NCI-H2029 (cell line): ENCODE data around the gene CAMK4.

ENCODE experiments used
- DNase-seq: peaks from one replicate; lab custom pipeline; 2025; lab: John Stamatoyannopoulos, UW

Gene CAMK4

GRCh38 chr5:111229221-111229835 is 5.1 kb downstream of the CAMK4 start:
- no peak for DNase-seq

DNA sequence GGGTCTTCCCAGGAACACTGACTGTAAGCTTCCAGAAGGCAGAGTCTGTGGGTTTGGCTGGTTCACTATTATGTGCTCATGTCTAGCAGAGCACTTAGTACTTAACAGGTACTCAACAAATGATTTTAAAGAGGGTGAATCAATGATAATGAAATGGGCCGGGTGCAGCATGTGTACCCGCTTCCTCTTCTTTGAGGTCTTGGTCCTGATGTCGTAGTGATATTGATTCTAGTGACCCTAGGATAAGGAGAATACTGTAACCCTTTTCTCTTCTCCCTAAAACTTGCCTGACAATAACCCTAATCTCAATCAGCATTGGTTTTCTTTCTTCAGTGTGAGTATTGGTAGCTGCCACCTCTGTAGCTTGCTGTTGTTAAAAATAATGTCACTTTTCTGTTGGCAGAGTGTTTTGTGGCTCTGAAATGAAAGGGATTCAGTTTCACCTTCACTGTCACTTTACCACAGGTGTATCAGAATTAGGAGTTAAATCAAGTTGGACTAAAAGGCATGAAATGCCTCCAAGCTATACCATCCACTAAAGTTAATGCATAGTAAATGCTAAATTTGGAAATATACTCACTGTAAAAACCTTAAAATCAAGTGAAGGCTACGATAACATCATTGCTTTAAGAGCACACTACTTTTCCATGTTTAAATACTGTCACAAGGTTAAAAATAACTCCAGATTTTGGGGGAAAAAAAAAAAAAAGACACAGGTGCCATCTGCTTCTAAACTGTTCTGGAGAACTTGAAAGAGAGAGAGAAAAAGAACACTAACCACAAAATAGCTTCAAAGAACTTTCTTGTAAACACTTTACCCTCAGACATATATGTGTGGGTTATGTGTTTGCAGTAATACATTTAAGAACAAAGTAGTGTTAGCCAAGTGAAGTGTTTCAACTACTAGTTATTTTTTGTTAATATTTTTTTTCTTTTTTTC is 6.0 kb downstream of the CAMK4 start:
- no peak for DNase-seq

DNA sequence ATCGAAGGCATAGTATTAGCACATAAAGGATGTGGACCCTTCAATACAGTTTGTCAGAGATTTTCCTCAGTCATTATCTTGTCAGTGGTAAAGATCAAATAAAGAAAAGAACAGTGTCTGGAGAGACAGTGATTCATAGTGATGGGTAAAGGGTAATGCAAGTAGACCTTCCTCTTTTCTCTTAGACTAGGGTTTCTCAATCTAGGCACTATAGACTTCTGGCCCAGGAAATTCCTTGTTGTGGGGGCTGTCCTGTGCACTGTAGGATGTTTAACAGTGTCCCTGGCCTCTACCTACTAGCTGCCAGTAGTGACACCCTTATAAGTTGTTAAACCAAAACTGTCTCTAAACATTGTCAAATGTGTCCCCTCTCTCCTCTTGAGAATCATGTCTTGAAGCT is 6.9 kb downstream of the CAMK4 start:
- no peak for DNase-seq

DNA sequence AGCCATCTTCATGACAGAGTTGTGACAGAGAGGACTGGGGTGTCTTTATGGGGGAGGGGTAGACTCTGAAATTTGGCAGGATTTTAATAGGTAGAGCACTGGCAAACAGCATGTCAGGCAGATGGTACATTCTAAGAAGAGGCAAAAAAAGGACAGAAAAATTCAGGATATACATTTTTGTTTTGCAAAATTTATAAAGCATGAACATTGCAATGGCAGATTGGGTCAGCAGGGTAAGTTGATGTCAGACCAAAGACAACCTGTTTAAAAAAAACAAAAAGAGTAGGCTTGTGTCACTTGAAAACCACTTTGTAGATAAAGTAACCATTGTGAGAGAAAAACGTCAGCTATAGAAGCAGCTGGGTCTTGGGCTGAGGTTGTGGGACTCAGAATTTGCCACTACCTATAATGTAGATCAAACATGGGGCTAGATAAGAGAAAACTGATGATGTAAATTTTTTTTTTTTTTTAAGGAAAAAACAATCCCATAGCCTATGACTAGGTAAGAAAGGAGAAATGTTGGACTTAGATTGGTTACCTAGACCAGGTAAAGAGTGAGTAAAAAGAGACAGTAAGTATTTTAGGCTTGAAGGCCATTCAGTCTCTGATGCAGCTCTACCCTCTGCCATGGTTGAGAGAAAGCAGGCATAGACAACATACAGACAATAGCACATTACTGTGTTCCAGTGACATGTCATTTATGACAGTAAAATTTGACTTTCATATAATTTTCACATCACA is 8.3 kb downstream of the CAMK4 start:
- no peak for DNase-seq

DNA sequence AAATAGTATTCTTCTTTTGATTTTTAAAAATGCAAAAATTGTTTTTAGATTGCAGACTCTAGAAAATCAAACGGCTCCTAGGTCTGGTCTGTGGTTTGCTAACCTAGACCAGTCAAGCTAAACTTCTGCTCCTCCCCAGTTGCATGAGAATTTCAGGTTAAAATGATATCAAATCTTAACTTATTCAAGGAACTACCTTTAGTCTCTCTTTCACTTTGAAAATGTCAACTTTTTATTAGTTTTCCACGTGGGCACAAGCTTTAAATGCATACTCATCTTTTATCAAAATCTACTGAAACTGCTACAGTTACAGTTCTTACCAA is 8.8 kb downstream of the CAMK4 start:
- DNase-seq, result no peak

DNA sequence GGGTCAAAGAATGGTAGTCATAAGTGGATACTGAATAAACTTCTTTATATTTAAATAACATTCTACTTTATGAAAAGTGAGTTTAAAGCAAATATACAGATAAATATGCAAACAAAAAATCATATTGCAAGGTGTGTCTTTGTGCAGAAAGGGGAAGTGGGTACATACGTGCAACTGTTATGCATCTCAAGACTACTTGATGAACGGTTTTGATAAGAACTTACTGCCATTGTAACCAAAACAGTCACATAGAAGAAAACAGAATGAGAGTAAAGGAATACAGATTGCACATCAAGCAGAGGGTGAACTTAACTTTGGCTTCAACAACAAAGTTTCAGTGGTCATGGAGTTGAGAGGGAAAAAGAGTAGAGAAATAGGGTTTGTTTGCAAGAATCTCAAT is 9.9 kb downstream of the CAMK4 start:
- no peak for DNase-seq

- no peak for DNase-seq
These were observed 11.5 kb downstream of the CAMK4 start for GRCh38 chr5:111235635-111236034.

- DNase-seq, result no peak
These were observed 12.2 kb downstream of the CAMK4 start for GRCh38 chr5:111236348-111236747.

GRCh38 chr5:111236995-111237394 is 12.8 kb downstream of the CAMK4 start:
- no peak for DNase-seq

DNA sequence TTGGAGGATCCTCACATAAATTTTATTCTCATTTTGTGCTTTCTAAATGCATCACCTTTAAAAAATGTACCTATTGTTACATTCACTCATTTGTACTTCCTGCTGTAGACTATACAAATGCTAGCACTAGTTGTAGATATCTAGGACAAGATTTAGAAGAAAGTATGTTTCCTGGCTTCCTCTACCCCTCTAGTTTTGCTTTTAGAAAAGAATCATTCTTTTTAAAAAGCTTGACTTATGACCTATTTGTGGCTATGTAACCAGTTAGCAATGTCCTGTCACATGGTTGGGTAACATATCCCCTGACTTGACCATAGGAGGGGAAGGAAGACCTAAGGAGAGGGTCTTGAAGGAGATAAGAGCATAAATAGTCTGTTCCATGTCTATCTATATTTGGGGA is 13.3 kb downstream of the CAMK4 start:
- no peak for DNase-seq

- DNase-seq, result no peak
These were observed 14.4 kb downstream of the CAMK4 start for GRCh38 chr5:111238431-111239225.

DNA sequence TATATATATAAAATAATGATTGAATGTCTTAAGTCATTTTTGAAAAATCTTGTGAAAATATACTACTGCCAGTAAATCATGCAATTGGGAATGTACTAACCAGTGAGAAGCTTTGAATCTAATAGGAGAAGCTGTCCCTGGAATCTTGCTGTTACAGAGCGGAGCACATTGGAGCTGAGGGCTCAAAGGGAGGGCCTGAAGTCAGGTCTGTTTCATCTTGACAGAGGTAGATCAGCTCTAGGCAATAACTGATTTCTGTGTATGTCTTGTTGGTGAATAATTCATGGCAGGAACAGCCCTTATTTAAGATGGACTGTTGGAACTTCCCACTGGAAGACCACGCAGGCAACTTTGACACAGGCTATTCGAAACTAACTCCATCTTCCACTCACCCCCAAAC is 17.5 kb downstream of the CAMK4 start:
- DNase-seq, result no peak

- no peak for DNase-seq
These were observed 18.4 kb downstream of the CAMK4 start for GRCh38 chr5:111242606-111243005.

GRCh38 chr5:111243318-111243717 is 19.1 kb downstream of the CAMK4 start:
- DNase-seq, result no peak

DNA sequence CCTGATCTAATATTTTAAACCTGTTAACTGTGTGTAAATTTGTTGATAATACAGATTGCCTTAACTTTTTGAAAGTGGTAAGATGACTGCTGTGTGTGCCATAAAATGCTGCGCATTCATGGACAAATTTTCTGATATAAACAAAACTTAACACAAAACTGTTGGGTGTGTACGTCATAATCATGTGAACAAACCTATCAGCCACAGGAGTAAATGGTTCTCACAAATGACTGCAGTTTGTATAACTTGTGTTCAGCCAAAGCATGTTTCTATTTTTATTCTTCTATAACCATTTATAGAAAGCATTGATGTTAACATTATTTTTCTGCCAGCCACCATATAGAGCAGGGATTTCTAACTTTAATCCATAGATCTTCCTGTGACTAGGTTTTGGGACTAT is 21.5 kb downstream of the CAMK4 start:
- no peak for DNase-seq

- no peak for DNase-seq
These were observed 22.3 kb downstream of the CAMK4 start for GRCh38 chr5:111246459-111246858.

- no peak for DNase-seq
These were observed 24.4 kb downstream of the CAMK4 start for GRCh38 chr5:111248571-111248970.

GRCh38 chr5:111251921-111252320 is 27.7 kb downstream of the CAMK4 start:
- no peak for DNase-seq

- no peak for DNase-seq
These were observed 28.8 kb downstream of the CAMK4 start for GRCh38 chr5:111252799-111253545.

DNA sequence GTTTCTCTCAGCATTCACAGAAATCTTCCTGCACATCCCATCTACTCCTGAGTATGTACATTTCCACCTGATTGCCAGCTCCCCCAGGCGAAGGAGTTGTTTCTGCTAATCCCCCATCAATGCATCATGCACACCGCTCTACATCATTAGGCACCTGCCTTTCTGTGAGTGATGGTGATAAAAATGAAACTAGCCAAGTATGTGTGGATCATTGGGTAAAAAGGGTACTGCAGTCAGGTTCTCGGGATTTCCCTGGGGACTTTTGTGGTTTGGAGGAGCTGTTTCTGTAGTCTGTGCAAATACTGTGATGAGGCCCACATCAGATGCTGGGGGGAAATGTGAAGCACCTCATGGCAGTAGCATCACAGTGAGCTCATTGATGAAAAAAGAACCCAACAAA is 30.4 kb downstream of the CAMK4 start:
- no peak for DNase-seq

DNA sequence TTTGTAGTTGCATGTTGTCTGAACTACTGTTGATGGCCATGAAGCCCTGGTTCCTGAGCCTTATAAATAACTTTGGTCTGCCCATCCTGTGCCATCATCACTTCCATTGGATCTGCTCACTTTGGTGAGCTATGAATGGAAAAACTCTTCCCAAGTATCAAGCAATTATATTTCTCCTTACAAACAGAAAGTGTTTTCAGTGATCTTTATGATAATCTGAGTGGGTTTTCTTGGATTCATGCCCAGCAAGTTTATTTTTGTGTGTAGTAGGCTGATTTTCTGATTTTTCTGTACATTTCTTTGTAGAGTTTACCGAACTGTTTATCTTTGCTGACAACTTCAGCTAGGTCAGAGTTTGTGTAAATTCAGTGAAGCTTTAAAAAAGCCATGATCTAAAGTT is 31.0 kb downstream of the CAMK4 start:
- no peak for DNase-seq
